Stimulated activated CD4-positive, alpha-beta T cell treated with anti-CD3 and anti-CD28 coated beads, Interleukin-2, amount 100 ng/mL, for 4 hours (primary cell): ENCODE results near the gene LDAH.

Experiments used
- DNase-seq: peaks from one replicate; pipeline ENCODE4 v3.0.0-alpha.2; 2020; ENCODE audit warnings: low read depth

LDAH gene

GRCh38 chr2:20682167-20682920, 140.6 kb downstream of the LDAH start:
- DNase-seq, result no peak

DNA sequence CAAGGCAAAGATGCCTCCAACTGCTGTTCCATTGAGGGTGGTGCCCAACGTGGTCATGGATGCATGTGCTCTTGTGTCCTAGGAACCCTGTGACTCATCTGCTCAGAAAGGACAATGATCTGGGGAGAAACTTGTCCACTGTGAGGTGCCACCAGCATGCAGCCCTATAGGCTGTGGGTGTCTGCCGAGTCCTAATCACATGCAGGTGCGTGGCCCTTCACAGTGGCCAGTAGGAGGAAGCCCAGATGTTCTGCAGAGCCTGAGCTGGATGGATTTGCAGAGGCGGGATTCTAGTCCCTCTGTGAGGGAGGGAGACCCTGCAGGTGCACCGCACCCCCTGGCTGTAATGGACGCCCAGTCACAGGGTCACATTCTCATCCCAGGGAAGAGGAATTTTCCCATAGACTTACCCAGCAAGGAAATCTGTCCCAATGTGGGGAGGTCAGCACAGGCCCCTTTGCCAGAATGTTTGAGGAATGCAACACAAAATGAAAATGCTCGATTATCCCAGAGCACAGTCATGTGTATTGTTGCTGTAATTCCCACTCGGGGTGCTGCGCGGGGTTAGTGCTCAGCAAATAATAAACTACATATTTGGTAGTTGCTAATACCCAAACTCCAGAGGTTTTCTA, 142.0 kb downstream of the LDAH start:
- DNase-seq, result no peak

GRCh38 chr2:20678780-20679179, 144.1 kb downstream of the LDAH start:
- no peak for DNase-seq

- DNase-seq, result no peak
These were observed 144.9 kb downstream of the LDAH start for GRCh38 chr2:20678086-20678395.

DNA sequence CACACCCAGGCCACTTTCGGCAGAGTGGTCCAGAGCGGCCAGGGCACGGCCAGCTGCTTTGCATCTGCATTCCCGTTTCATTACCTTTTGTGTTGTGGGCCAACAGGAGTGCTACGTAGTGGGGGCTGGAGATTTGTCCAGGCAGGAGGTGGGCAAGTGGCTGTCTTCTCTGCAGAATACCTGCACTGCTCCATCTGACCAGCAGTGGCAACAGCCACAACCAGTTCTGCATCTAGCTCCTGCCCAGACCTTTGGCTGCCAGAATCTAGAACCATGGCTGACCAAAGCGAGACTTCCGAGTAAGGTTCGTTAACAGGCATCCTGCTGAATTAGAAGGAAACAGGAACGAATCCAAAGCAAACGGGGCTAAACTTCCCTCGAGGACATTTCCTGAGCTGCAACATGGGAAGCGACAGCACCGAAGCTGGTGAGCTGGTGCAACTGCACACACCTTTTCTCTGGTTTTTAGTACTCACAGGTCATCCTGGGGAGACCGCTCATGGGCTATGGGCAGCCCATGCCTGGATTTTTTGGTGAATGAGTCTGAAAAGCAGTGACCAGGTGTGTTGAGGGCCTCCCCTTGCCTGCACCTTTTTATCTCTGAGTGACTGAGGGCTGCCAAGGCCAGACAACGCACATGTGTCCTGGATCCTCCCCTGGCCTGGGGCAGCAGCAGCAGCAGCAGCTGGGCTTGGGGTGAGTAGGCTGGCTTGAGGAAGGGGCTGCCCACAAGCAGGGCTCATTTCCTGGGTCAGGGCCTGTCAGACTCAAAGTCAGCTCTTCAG, 145.4 kb downstream of the LDAH start:
- DNase-seq, result no peak

DNA sequence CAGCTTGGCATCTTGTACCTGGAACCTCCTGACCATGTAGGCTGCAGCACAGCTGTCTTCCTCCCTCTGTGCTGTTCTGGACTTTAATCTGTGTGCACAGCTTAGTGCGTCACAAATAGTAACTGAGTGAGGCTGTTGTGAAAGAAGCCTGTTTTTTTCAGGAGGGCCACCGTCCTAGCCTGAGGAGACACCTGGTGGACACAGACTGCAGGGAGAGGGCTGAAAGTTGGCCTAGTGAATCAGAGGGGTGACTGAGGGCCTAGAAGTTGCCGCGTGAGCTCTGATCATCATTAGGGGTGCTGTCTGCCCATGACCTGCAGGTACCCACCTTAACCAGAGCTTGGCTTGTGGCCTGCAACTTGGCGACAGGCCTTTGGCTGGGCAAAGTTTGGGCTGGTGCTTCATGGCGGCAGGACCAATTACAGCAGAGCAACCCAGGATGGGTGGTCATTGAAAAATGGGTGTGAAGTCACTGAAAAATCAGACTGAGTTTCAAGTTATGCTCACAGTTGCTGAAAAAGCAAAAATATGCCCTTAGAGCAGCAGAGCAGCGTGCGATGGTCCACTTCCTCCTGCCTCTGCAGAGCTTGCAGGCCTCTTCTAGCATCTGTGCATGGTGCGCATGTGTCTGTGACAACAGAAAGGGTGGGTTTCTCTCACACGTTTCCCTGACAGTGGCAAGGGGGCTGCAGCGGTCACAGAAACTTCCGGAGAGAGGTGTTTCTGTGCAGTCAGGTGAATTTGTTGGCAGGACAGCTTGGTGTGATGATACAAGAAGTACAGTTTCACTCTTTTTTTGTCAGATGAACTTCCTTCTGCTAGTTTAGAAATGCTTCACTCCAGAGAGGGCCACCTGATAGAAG, 146.3 kb downstream of the LDAH start:
- no peak for DNase-seq

DNA sequence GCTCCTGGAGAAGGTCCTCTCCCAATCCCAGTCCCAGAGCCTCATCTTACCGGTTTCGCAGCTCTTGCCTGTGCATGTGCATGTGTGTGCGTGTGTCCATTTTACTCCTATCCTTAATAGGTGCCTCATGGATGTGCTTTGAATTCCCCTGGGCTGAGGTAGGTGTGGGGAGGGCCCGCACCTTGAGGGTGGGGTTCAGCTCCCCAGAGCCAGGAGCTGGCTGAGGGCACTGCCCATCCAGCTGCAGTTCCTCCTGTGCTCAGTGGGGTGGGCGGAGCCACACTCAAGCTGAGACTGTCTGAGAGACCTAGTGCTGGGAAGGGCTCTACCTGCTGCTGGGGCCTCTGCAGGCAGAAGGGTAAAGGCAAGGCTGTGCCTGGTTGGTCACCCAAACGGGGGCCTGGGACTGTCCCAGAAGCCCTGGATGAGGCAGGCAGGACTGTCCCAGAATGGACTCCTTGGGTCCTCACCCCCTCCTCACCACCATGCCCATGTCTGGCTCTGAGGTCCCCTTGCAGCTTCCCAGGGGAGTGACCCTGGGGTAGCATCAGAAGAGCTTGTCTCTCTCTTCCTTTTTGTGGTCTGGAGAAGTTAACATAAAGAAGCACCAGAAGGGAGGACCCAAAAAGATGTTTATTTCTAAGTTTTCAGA, 147.1 kb downstream of the LDAH start:
- DNase-seq, result no peak

DNA sequence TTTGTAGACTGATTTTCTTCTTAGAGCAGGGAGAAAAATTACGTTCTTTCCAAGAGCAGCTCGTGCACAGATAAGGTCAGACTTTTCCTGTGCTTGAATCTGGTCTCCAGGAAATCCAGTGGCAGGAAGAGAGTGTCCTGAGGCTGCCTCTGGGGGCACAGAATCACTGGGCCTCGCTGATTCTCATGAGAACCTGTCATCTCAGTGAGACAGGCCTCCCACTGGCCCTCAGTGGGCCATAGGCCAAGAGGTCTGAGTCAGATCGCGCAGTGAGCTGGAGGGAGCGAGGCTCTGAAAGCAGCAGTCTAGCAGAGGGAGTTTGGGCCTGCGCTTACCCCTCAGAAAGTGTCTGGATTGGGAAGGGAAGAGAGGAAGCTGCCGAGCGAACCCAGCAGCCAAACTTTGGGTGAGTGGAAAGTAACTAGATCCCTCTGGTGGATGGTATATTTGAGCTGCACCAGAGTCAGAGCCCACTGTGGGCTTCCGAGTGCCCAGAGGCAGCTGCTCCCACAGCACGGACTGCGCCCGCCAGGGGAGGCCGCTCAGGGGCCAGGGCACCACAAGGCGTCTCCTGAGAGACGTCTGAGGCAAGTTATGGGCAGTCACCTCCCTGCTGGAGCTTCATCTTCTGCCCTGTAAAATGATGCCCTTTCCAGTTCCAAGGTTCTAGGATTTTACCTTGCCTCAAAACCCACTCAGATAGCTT, 147.8 kb downstream of the LDAH start:
- DNase-seq, result no peak

GRCh38 chr2:20674309-20674965, 148.5 kb downstream of the LDAH start:
- DNase-seq, result no peak

- DNase-seq, result no peak
These were observed 149.1 kb downstream of the LDAH start for GRCh38 chr2:20673686-20674308.

DNA sequence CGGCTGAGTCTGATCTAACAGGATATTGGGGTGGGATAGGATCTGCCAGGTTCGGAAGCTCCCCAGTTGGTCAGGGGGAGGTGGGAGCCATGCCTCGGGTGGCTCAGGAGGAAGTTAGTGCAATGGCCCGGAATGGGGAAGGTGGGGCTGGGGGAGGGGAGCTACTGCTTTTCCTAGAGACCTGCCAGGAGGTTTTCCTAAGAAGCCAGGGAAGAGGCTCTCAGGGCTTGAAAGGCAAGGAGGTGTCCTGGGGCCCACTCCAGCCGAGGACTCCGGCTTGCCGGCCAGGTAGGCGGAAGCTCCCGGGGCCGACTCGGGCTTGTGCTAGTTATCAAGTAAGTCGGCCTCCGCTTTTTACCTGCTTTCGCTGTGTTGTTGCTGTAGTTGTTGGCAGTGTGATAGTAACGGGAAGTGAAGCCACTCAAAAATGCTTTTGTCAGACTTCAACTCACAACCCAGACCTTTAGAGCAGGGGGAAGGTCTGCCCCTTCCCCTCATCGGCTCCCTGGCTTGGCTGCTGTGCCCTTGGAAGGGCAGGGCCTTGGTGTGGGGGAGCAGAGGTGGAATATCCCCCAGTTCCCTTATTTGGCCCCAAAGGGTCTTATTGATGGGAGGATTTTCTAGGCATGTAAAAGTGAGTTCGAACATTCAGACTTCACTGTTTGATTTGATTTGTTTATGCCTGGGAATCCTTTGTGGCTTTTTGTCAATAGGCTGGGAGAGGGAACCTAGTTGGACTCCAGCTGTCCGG, 150.5 kb downstream of the LDAH start:
- no peak for DNase-seq

DNA sequence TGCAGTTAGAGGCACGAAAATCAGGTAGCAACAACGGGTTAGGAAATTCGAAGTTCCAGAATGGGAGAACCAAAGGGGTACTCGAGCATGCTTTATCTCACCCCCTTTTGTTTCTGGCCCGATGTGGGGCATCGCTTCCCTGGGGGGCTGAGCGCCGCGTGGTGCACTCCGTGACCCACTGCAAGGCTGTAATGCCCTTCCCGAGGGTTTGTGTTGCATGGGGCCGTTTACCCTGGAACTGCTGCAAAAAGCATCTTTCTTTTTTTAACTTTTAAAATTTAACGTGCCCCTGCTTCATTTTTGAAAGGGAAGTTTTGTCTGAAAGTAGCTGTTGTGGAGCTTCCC, 151.2 kb downstream of the LDAH start:
- DNase-seq, result no peak

DNA sequence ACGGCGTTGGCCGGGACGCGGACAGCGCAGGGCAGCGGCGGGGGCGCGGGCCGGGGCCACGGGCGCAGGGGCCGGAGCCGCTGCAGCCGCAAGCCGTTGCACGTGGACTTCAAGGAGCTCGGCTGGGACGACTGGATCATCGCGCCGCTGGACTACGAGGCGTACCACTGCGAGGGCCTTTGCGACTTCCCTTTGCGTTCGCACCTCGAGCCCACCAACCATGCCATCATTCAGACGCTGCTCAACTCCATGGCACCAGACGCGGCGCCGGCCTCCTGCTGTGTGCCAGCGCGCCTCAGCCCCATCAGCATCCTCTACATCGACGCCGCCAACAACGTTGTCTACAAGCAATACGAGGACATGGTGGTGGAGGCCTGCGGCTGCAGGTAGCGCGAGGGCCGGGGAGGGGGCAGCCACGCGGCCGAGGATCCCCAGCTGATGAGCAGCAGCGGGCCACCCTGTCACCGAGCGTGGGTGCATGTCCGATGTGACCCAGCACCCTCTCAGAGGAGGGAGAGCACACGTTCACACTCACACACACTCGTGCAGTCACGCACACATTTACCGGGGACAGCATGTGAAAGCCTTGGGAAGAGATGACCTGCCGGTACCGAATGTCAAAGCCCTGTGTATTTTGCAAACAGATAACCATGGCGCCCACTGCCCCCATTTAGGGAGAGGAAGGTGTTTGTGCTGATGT, 151.7 kb downstream of the LDAH start:
- DNase-seq, result no peak

- DNase-seq, result no peak
These were observed 152.4 kb downstream of the LDAH start for GRCh38 chr2:20670315-20671035.

DNA sequence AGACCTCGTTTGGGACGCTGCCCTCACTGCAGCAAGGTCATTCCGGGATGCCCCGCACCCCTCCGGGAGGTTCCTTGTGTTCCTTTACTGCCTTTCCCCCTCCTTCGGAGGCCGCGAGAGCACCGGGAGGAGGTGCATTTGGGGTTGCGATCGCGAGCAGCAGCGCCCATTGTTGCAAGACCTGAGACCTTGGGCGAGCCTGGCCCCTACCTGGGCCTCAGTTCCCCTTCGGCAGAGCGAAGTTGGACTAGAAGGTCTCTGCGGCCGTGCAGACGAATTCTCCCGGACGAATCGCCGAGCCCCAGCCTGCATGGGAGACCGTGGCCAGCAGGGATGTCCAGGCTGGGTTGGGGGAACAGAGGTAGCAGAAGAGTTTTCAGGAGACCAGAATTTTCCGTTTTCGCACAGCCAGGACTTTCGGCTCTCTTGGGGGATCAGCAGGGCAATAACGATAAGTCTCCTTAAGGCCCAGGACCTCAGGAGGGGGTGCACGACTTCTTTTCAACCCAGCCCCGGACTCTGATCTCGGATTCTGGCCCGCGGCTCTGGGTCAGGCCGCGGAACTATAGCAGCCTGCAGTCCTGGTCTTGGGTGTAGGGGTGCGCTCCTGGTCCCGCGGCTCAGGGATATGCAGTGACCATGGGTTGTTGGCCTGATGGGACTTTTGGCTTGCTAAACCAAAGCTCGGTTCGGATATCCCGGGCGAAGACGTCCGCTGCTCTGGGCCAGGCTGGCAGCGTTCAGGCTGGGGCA, 153.2 kb downstream of the LDAH start:
- no peak for DNase-seq

- no peak for DNase-seq
These were observed 153.9 kb downstream of the LDAH start for GRCh38 chr2:20668871-20669475.

DNA sequence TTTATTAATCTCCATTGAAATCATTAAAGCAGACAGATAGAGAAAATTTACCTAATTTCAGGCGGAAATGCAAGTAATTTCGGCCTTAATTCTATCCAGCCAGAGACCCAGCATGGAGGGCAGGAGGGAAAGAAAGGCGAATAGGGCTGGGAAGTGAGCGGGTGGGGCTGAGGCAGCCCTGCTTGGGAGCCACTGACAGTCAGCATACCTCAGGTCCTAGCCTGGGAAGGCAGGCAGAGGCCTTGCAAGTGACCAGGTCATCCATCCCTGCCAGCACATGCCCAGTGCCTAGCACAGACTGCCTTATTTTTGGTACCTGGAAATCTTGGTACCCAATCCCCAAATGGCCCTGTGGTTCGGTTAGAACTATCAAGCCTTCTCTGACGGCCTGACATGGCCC, 154.4 kb downstream of the LDAH start:
- DNase-seq, result no peak
